PC-3 (cell line): ENCODE data around the gene FAM228B. TPM values are rescaled to one million over a fixed set of nuclear protein-coding genes. Genes with fewer than 3 reads are reported as not detected.

Experiments used
- ATAC-seq: fragments of 200-7000 bp; cut with Tn5 transposase; 2 replicates; pipeline ENCODE4 v1.9.1; 2020; ENCODE audit warnings: mild to moderate bottlenecking, moderate library complexity
- BruUV-seq: library from RNA; stranded (reverse); fragments of 400-500 nt; replicated peaks from 2 replicates; lab custom pipeline; 2021; lab: Mats Ljungman, UMichigan
- CTCF ChIA-PET: fragments of 300-600 bp; sonication (Branson Sonifier 250); formaldehyde crosslinking; loops from one replicate; lab custom pipeline; 2022; ENCODE audit warnings: antibody characterized with exemption; lab: Charles Lee
- POLR2A ChIA-PET: fragments of 300-600 bp; sonication (Branson Sonifier 250); formaldehyde crosslinking; loops from one replicate; lab custom pipeline; 2022; ENCODE audit warnings: antibody characterized with exemption; ENCODE audit not compliant: unreplicated experiment; lab: Charles Lee
- DNase-seq: peaks from one replicate; pipeline ENCODE4 v3.0.0-alpha.2; 2015
- H2AFZ ChIP-seq: fragments of 300-600 bp; sonication (generic); 2 replicates; pipeline ENCODE4 v1.6.0; 2016; ENCODE audit warnings: antibody characterized with exemption, low read length
- H3F3A ChIP-seq: fragments of 300-600 bp; sonication (generic); one replicate; pipeline ENCODE4 v1.6.0; 2017; ENCODE audit warnings: antibody characterized with exemption, low read length, control low read depth, mild to moderate bottlenecking; ENCODE audit not compliant: unreplicated experiment
- H3K27ac ChIP-seq: fragments of 300-600 bp; sonication (generic); 2 replicates; pipeline ENCODE4 v1.5.1; 2016; ENCODE audit warnings: mild to moderate bottlenecking, low read length
- H3K27me3 ChIP-seq: fragments of 300-600 bp; sonication (generic); 2 replicates; pipeline ENCODE4 v1.6.1; 2016; ENCODE audit warnings: low read length, mixed read lengths
- H3K36me3 ChIP-seq: fragments of 300-600 bp; sonication (generic); 2 replicates; pipeline ENCODE4 v1.6.1; 2016; ENCODE audit warnings: low read depth, mixed run types, low read length, mixed read lengths
- H3K4me1 ChIP-seq: fragments of 300-600 bp; sonication (generic); 2 replicates; pipeline ENCODE4 v1.5.1; 2016; ENCODE audit warnings: low read length; ENCODE audit not compliant: insufficient read depth
- H3K4me2 ChIP-seq: fragments of 300-600 bp; sonication (generic); 2 replicates; pipeline ENCODE4 v1.6.0; 2016; ENCODE audit warnings: low read length
- H3K4me3 ChIP-seq: fragments of 300-600 bp; sonication (generic); 2 replicates; pipeline ENCODE4 v1.5.1; 2016; ENCODE audit warnings: mild to moderate bottlenecking, low read length, mixed read lengths
- H3K79me2 ChIP-seq: fragments of 300-600 bp; sonication (generic); 2 replicates; pipeline ENCODE4 v1.6.1; 2017; ENCODE audit warnings: low read length, mixed read lengths
- H3K9ac ChIP-seq: fragments of 300-600 bp; sonication (generic); 2 replicates; pipeline ENCODE4 v1.6.0; 2016; ENCODE audit warnings: mild to moderate bottlenecking, low read length
- H3K9me2 ChIP-seq: fragments of 300-600 bp; sonication (generic); replicated peaks from 2 replicates; pipeline ENCODE4 v1.6.1; 2016; ENCODE audit warnings: mixed run types, low read length, mixed read lengths
- H3K9me3 ChIP-seq: fragments of 300-600 bp; sonication (generic); 2 replicates; pipeline ENCODE4 v1.6.1; 2016; ENCODE audit warnings: low read length, mixed read lengths
- H4K20me1 ChIP-seq: fragments of 300-600 bp; sonication (generic); 2 replicates; pipeline ENCODE4 v1.6.1; 2016; ENCODE audit warnings: low read length, mixed read lengths
- EZH2 ChIP-seq: fragments of 300-600 bp; sonication (generic); IDR thresholded peaks from one replicate; pipeline ENCODE4 v1.6.1; 2017; ENCODE audit warnings: antibody characterized with exemption, mild to moderate bottlenecking, low read length; ENCODE audit not compliant: unreplicated experiment
- EZH2phosphoT487 ChIP-seq: fragments of 300-600 bp; sonication (generic); IDR thresholded peaks from 2 replicates; pipeline ENCODE4 v1.6.1; 2018; ENCODE audit warnings: mild to moderate bottlenecking, antibody characterized with exemption, low read length, borderline replicate concordance
- intact Hi-C: fragments of 100-400 bp; cut with micrococcal nuclease; formaldehyde crosslinking; loops from 2 replicates; pipeline ENCODE4 v1.9.0; 2023
- total RNA-seq: library from RNA; depleted of rRNA; stranded (reverse); fragments of >200 nt; gene quantifications from 2 replicates; pipeline ENCODE4 v1.2.3, GENCODE V29; 2014
- TF ChIP-seq, protein P1 (sequence below): fragments of 300-600 bp; sonication (generic); conservative IDR thresholded peaks from 2 replicates; pipeline ENCODE4 v1.5.1; 2017; ENCODE audit warnings: antibody characterized with exemption, low read depth, mild to moderate bottlenecking, low read length

Gene FAM228B
- total RNA-seq, 1 experiment from 2014 or later: 4.5 TPM

DNA sequence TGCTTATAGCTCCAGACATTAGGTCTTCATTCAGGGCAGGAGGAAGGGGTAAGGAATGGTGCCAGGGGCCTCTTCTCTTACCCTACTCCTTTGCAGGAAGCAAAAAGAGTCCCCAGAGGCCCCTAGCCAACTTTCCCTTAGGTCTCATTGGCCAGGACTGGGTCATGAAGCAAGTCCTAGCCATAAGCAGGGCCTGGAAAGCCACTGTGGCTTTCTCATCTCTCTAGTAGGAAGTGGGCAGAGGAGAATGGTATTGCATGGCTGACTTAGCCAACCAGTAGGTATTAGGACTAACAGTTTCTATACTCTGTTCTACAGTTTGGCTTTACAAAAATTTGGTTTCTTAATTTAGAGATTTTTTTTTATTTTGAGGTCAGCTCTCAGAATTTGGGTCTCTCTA, 56.4 kb downstream of the FAM228B start:
- Histone ChIP-seq H3K79me2 (no peaks in the 10 kb centered on the region), H3K27ac (no peak overlapping the region), H4K20me1 (no peaks in the 10 kb centered on the region), H3K36me3 (no peaks in the 10 kb centered on the region), H3F3A (no peaks in the 10 kb centered on the region), H3K4me2 (no peak overlapping the region), H3K9ac (no peak overlapping the region), H3K9me2 (no peaks in the 10 kb centered on the region), H3K9me3 (no peaks in the 10 kb centered on the region), H2AFZ (no peak overlapping the region), H3K27me3 (no peaks in the 10 kb centered on the region), H3K4me1 (no peaks in the 10 kb centered on the region), H3K4me3 (no peak overlapping the region)
- no peak for DNase-seq
- TF ChIP-seq EZH2phosphoT487 (no peak), EZH2 (no peak)
- TF ChIP-seq, protein P1, sequence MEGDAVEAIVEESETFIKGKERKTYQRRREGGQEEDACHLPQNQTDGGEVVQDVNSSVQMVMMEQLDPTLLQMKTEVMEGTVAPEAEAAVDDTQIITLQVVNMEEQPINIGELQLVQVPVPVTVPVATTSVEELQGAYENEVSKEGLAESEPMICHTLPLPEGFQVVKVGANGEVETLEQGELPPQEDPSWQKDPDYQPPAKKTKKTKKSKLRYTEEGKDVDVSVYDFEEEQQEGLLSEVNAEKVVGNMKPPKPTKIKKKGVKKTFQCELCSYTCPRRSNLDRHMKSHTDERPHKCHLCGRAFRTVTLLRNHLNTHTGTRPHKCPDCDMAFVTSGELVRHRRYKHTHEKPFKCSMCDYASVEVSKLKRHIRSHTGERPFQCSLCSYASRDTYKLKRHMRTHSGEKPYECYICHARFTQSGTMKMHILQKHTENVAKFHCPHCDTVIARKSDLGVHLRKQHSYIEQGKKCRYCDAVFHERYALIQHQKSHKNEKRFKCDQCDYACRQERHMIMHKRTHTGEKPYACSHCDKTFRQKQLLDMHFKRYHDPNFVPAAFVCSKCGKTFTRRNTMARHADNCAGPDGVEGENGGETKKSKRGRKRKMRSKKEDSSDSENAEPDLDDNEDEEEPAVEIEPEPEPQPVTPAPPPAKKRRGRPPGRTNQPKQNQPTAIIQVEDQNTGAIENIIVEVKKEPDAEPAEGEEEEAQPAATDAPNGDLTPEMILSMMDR: no peak
- POLR2A ChIA-PET: no interaction called here
- intact Hi-C loops: no loop called here
- CTCF ChIA-PET: no interaction called here
- no peak for ATAC-seq
- no TSS peak for BruUV-seq

DNA sequence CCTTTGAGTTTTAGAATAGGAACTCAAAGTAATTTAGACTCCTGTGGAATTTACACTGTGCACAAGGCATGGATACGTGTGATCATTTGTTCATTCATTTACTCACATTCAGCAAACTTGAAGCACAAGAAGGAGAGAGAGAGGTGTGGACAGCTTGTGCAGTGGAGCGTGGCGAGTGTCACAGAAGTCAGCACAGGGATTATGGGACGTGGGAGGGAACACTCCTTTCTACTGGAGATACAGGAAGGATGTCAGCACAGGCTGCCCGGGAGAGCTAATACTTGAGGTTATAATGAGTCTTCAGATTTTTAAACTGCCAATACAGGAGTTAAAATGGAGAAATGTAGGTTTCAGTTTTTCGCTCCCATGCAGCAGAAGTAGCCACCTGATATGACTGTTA, 58.6 kb downstream of the FAM228B start:
- TF ChIP-seq EZH2phosphoT487 (no peak), EZH2 (no peak)
- TF ChIP-seq, protein P1: no peak
- H3K79me2 ChIP-seq: no peaks in the 10 kb centered on the region
- H3F3A ChIP-seq: no peaks in the 10 kb centered on the region
- no peaks in the 10 kb centered on the region for H3K9me2 ChIP-seq
- H3K9ac ChIP-seq: no peak overlapping the region
- H3K4me2 ChIP-seq: no peak overlapping the region
- POLR2A ChIA-PET: no interaction called here
- CTCF ChIA-PET: no interaction called here
- no peak overlapping the region for H3K27ac ChIP-seq
- no peak for DNase-seq
- no TSS peak for BruUV-seq
- no peaks in the 10 kb centered on the region for H4K20me1 ChIP-seq
- no peak overlapping the region for H2AFZ ChIP-seq
- no peaks in the 10 kb centered on the region for H3K27me3 ChIP-seq
- peaks cover 7% of the 10 kb centered on the region for H3K9me3 ChIP-seq
- H3K36me3 ChIP-seq: no peaks in the 10 kb centered on the region
- no peaks in the 10 kb centered on the region for H3K4me1 ChIP-seq
- no peak for ATAC-seq
- intact Hi-C loops: no loop called here
- no peak overlapping the region for H3K4me3 ChIP-seq

DNA sequence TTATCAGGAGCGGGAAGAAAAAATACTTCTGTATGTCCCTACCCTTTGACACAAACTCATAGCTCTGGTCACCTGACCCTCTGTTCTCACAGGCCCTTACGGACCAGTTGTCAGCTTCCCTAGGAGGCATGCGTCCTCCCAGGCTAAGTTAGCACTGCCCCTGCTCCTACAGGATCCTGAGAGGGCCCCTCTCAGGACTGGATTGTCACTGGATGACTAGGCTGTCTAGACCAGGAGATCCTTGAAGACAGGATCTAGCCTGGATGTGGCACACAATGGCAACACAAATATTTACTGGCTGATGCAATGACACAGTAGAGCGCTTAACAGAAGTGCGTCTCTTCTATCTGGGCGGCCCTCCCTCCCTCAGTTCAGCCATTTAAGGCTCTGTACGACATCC, 59.2 kb downstream of the FAM228B start:
- no peaks in the 10 kb centered on the region for H4K20me1 ChIP-seq
- no peak overlapping the region for H2AFZ ChIP-seq
- H3K4me3 ChIP-seq: no peak overlapping the region
- no peak for DNase-seq
- no peak overlapping the region for H3K27ac ChIP-seq
- no peaks in the 10 kb centered on the region for H3K9me2 ChIP-seq
- H3F3A ChIP-seq: no peaks in the 10 kb centered on the region
- H3K9me3 ChIP-seq: peaks cover 7% of the 10 kb centered on the region
- no peaks in the 10 kb centered on the region for H3K36me3 ChIP-seq
- H3K9ac ChIP-seq: no peak overlapping the region
- H3K4me1 ChIP-seq: no peaks in the 10 kb centered on the region
- intact Hi-C loops: no loop called here
- TF ChIP-seq, protein P1: no peak
- TF ChIP-seq EZH2 (no peak), EZH2phosphoT487 (no peak)
- no peak overlapping the region for H3K4me2 ChIP-seq
- no peaks in the 10 kb centered on the region for H3K79me2 ChIP-seq
- no TSS peak for BruUV-seq
- ChIA-PET CTCF (no interaction called here), POLR2A (no interaction called here)
- ATAC-seq: no peak
- no peaks in the 10 kb centered on the region for H3K27me3 ChIP-seq
